Activated CD8-positive, alpha-beta T cell treated with anti-CD3 and anti-CD28 coated beads for 36 hours (primary cell): ENCODE results near the gene DPF3. TPM values are rescaled to one million over a fixed set of nuclear protein-coding genes. Genes with fewer than 3 reads are reported as not detected.
A peak's percentile ranks its signal among the peaks of the same experiment; 100 is the strongest.

Experiments used
- ATAC-seq: fragments of 200-7000 bp; cut with Tn5 transposase; one replicate; pipeline ENCODE4 v1.10.0; 2021; ENCODE audit warnings: mild to moderate bottlenecking, moderate library complexity
- CTCF ChIA-PET: fragments of 350-600 bp; sonication (Branson Sonifier 250); formaldehyde crosslinking; loops from one replicate; lab custom pipeline; 2021; ENCODE audit warnings: antibody characterized with exemption; lab: Charles Lee
- POLR2A ChIA-PET: fragments of 350-600 bp; sonication (Branson Sonifier 250); formaldehyde crosslinking; loops from one replicate; lab custom pipeline; 2021; ENCODE audit warnings: antibody characterized with exemption; lab: Charles Lee
- DNase-seq: peaks from one replicate; pipeline ENCODE4 v3.0.0-alpha.2; 2020
- H3K27ac Mint-ChIP-seq: one replicate; pipeline ENCODE4 v1.8.0; 2021; ENCODE audit warnings: mild to moderate bottlenecking, mixed read lengths
- H3K27me3 Mint-ChIP-seq: one replicate; pipeline ENCODE4 v1.8.0; 2021; ENCODE audit warnings: mixed read lengths
- H3K36me3 Mint-ChIP-seq: one replicate; pipeline ENCODE4 v1.8.0; 2021; ENCODE audit warnings: low read depth, mixed read lengths
- H3K4me1 Mint-ChIP-seq: one replicate; pipeline ENCODE4 v1.8.0; 2021; ENCODE audit warnings: low read depth, mixed read lengths
- H3K4me3 Mint-ChIP-seq: one replicate; pipeline ENCODE4 v1.8.0; 2021; ENCODE audit warnings: mild to moderate bottlenecking, moderate library complexity, mixed read lengths
- H3K9me3 Mint-ChIP-seq: one replicate; pipeline ENCODE4 v1.8.0; 2021; ENCODE audit warnings: mixed read lengths
- CTCF ChIP-seq: fragments of 200-600 bp; IDR thresholded peaks from one replicate; pipeline ENCODE4 v1.8.0; 2022; ENCODE audit warnings: antibody characterized with exemption, mild to moderate bottlenecking
- intact Hi-C: fragments of 100-400 bp; cut with micrococcal nuclease; formaldehyde crosslinking; loops from one replicate; pipeline ENCODE4 v1.10.0; 2022
- total RNA-seq, 2 experiments: library from RNA; stranded (reverse); gene quantifications; one replicate each; pipeline ENCODE4 v1.2.3, GENCODE V29; 2021

DPF3 gene
- total RNA-seq, 2 experiments from 2014 or later = 0.13 to 0.54 TPM

GRCh38 chr14:72747652-72748051 lies 146.2 kb downstream of the DPF3 start:
- intact Hi-C loops = no loop called here
- no peak overlapping the region for H3K4me3 Mint-ChIP-seq
- POLR2A ChIA-PET = no interaction called here
- no peaks in the 10 kb centered on the region for H3K27me3 Mint-ChIP-seq
- H3K9me3 Mint-ChIP-seq = peaks cover 7% of the 10 kb centered on the region
- no peak for TF ChIP-seq CTCF
- CTCF ChIA-PET = interaction anchor here (1.4 kb wide), 1 partner anchor 157 kb away, joined by 3 read pairs; no protein-coding TSS in a partner anchor
- H3K4me1 Mint-ChIP-seq = no peaks in the 10 kb centered on the region
- no peaks in the 10 kb centered on the region for H3K36me3 Mint-ChIP-seq
- no peak for DNase-seq
- ATAC-seq = no peak
- no peak overlapping the region for H3K27ac Mint-ChIP-seq

- H3K36me3 Mint-ChIP-seq = no peaks in the 10 kb centered on the region
- ATAC-seq (no peak), DNase-seq (peak; percentile 20)
- intact Hi-C loops = no loop called here
- H3K27ac Mint-ChIP-seq = no peak overlapping the region
- TF ChIP-seq CTCF = no peak
- H3K27me3 Mint-ChIP-seq = no peaks in the 10 kb centered on the region
- CTCF ChIA-PET = interaction anchor here (1.1 to 1.4 kb wide), 2 partner anchors 158 to 159 kb away, joined by 3 read pairs; no protein-coding TSS in a partner anchor
- POLR2A ChIA-PET = no interaction called here
- H3K4me1 Mint-ChIP-seq = no peaks in the 10 kb centered on the region
- H3K9me3 Mint-ChIP-seq = peaks cover 7% of the 10 kb centered on the region
- H3K4me3 Mint-ChIP-seq = no peak overlapping the region
Measured at GRCh38 chr14:72745991-72746980, 147.6 kb downstream of the DPF3 start.

GRCh38 chr14:72745546-72745945 lies 148.4 kb downstream of the DPF3 start:
- no peak for TF ChIP-seq CTCF
- Mint-ChIP-seq H3K27ac (no peak overlapping the region), H3K27me3 (no peaks in the 10 kb centered on the region), H3K36me3 (no peaks in the 10 kb centered on the region), H3K4me3 (no peak overlapping the region), H3K4me1 (no peaks in the 10 kb centered on the region), H3K9me3 (peaks cover 7% of the 10 kb centered on the region)
- intact Hi-C loops = no loop called here
- ChIA-PET CTCF (interaction anchor here (1.1 kb wide), 1 partner anchor 159 kb away, joined by 3 read pairs; no protein-coding TSS in a partner anchor), POLR2A (no interaction called here)
- no peak for ATAC-seq
- DNase-seq = no peak

- intact Hi-C loops = no loop called here
- CTCF ChIA-PET = interaction anchor here (0.7 kb wide), 1 partner anchor 231 kb away, joined by 4 read pairs; no protein-coding TSS in a partner anchor
- H3K36me3 Mint-ChIP-seq = no peaks in the 10 kb centered on the region
- DNase-seq (no peak), ATAC-seq (no peak)
- H3K27me3 Mint-ChIP-seq = no peaks in the 10 kb centered on the region
- no peak overlapping the region for H3K27ac Mint-ChIP-seq
- H3K4me3 Mint-ChIP-seq = no peak overlapping the region
- TF ChIP-seq CTCF = no peak
- no peaks in the 10 kb centered on the region for H3K4me1 Mint-ChIP-seq
- POLR2A ChIA-PET = no interaction called here
- H3K9me3 Mint-ChIP-seq = peaks cover 7% of the 10 kb centered on the region
Measured at GRCh38 chr14:72744416-72745120, 149.3 kb downstream of the DPF3 start.
